ENCODE results near the gene CNN2.

DNA sequence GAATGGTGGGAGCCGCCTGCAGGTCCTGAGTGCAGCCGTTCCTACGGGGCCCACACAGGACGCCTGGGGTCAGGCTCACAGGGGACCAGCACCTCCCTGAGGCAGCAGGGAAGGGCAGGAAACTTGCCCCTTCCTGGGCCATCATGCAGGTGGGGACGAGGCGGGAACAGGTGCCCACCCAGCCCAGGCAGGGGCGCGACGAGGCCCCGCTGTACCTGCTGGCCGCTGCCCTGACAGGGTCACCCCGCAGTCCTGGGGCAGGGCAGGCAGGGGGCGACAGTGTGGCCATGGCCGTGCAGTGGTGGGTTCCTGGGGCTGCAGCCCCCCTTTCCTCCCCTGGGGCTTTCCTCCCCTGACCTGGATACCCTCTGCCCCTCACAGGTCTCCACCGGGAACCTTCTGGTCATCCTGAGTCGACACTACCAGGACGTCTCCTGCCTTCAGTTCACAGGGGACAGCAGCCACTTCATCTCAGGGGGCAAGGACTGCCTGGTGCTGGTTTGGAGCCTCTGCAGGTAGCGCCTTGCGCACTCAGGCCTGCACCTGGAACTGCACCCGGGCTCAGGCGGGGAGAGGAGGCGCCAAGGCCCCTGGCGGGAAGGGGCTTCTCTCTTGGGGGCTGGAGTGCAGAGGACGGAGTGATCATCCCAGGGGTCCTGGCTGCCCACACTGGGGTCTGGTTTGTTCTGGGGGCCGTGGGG, 36.9 kb upstream of the CNN2 start:
- TF ChIP-seq, protein P1, sequence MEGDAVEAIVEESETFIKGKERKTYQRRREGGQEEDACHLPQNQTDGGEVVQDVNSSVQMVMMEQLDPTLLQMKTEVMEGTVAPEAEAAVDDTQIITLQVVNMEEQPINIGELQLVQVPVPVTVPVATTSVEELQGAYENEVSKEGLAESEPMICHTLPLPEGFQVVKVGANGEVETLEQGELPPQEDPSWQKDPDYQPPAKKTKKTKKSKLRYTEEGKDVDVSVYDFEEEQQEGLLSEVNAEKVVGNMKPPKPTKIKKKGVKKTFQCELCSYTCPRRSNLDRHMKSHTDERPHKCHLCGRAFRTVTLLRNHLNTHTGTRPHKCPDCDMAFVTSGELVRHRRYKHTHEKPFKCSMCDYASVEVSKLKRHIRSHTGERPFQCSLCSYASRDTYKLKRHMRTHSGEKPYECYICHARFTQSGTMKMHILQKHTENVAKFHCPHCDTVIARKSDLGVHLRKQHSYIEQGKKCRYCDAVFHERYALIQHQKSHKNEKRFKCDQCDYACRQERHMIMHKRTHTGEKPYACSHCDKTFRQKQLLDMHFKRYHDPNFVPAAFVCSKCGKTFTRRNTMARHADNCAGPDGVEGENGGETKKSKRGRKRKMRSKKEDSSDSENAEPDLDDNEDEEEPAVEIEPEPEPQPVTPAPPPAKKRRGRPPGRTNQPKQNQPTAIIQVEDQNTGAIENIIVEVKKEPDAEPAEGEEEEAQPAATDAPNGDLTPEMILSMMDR (IDR thresholded peaks at IDR 0.05; ENCODE audit: low read length), result peak; percentile 21; the same call in 1 of the 2 replicates
- no peak for TF ChIP-seq EZH2 (optimal IDR thresholded peaks at IDR 0.05; ENCODE audit: low read depth, low read length)

All from MM.1S (cell line).